Activated T-cell treated with anti-CD3 and anti-CD28 coated beads, Interleukin-2, amount 50 U/mL, for 4 hours (primary cell): ENCODE measurements around the gene SELE. TPM values are rescaled to one million over a fixed set of nuclear protein-coding genes. Genes with fewer than 3 reads are reported as not detected.
"Not testable (repeated sequence)": the region's sequence is repeated elsewhere in the genome, so short reads cannot be mapped to it uniquely, and the experiment has no call there.

Source experiments
- ATAC-seq, 2 donors: fragments of 200-7000 bp; cut with Tn5 transposase; one replicate each; pipeline ENCODE4 v1.10.0; 2021
- DNase-seq: peaks from one replicate; pipeline ENCODE4 v3.0.0-alpha.2; 2020
- H3K27me3 Mint-ChIP-seq: one replicate; pipeline ENCODE4 v1.8.0; 2021; ENCODE audit warnings: low read depth, mixed read lengths
- H3K36me3 Mint-ChIP-seq: one replicate; pipeline ENCODE4 v1.8.0; 2022; ENCODE audit warnings: mixed read lengths; ENCODE audit not compliant: insufficient read depth
- H3K4me1 Mint-ChIP-seq: one replicate; pipeline ENCODE4 v1.8.0; 2021; ENCODE audit warnings: low read depth, mixed read lengths
- H3K4me3 Mint-ChIP-seq: one replicate; pipeline ENCODE4 v1.8.0; 2021; ENCODE audit warnings: mild to moderate bottlenecking, moderate library complexity, mixed read lengths
- H3K9me3 Mint-ChIP-seq: one replicate; pipeline ENCODE4 v1.8.0; 2021; ENCODE audit warnings: mixed read lengths
- total RNA-seq, 3 donors: library from RNA; stranded (reverse); gene quantifications; one replicate each; pipeline ENCODE4 v1.2.1, GENCODE V29; 2021

Gene SELE
- total RNA-seq, 3 donors from 2014 or later: not detected

DNA sequence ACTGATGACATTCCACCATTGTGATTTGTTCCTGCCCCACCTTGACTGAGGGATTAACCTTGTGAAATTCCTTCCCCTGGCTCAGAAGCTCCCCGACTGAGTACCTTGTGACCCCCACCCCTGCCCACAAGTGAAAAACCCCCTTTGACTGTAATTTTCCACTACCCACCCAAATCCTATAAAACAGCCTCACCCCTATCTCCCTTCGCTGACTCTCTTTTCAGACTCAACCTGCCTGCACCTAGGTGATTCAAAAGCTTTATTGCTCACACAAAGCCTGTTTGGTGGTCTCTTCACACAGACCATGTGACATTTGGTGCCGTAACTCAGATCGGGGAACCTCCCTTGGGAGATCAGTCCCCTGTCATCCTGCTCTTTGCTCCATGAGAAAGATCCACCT is 50.7 kb downstream of the SELE start:
- not testable (repeated sequence) for ATAC-seq, H3K27me3 Mint-ChIP-seq, H3K4me3 Mint-ChIP-seq, H3K36me3 Mint-ChIP-seq, H3K9me3 Mint-ChIP-seq, DNase-seq
- H3K4me1 Mint-ChIP-seq: peaks cover 38% of the 10 kb centered on the region

DNA sequence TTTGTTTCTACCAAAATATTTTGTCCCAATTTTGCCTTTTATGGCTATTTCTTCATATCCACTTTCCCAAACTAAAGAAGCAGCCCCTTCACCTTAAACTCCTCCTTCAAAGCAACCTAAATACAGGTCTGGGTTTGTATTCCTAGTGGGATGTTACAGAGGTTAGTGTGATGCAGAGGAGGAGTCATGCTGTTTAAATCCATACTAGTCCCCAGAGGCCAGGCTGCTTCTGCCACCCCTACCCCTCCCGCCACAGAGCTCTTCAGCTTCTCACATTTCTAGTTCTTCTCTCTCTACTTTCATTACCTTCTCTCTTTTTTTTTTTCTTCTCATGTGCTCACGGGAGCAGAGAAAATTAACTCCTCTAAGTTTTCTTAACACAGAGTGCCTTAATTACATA is 51.8 kb downstream of the SELE start:
- H3K9me3 Mint-ChIP-seq: no peaks in the 10 kb centered on the region
- DNase-seq (no peak), ATAC-seq (no peak)
- no peaks in the 10 kb centered on the region for H3K36me3 Mint-ChIP-seq
- H3K4me1 Mint-ChIP-seq: peaks cover 46% of the 10 kb centered on the region
- H3K4me3 Mint-ChIP-seq: peak overlapping the region; percentile 39
- no peaks in the 10 kb centered on the region for H3K27me3 Mint-ChIP-seq

DNA sequence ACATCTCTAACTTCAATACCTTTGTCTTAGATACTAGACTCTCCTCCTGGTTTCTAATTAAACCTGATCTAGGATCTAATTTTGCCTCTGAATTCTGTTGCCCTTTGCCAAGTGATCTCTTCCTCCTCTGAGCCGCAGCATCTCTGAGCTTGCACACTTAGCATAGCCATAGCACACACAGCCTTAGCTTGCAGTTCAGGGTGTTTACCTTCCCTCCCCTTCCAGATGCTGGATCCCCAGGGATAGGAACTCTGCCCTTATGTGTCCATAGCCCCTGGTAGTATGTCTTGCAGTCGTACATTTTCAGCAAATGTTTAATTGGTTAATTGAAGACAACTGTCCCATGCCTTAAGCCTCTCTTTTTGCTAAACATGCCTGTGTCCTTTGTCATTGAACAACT is 52.7 kb downstream of the SELE start:
- ATAC-seq (peak; percentile 8 to 29), DNase-seq (no peak)
- Mint-ChIP-seq H3K27me3 (no peaks in the 10 kb centered on the region), H3K4me1 (peaks cover 56% of the 10 kb centered on the region), H3K9me3 (no peaks in the 10 kb centered on the region), H3K36me3 (no peaks in the 10 kb centered on the region), H3K4me3 (peak overlapping the region; percentile 47)

- Mint-ChIP-seq H3K4me3 (peak overlapping the region; percentile 47), H3K9me3 (no peaks in the 10 kb centered on the region), H3K4me1 (peaks cover 62% of the 10 kb centered on the region), H3K27me3 (no peaks in the 10 kb centered on the region), H3K36me3 (no peaks in the 10 kb centered on the region)
- ATAC-seq (peak; percentile 88 to 90), DNase-seq (peak; percentile 60)
Observed at GRCh38 chr1:169680377-169681019, 53.4 kb downstream of the SELE start.

- Mint-ChIP-seq H3K27me3 (no peaks in the 10 kb centered on the region), H3K9me3 (no peaks in the 10 kb centered on the region), H3K4me3 (peak overlapping the region; percentile 47), H3K36me3 (no peaks in the 10 kb centered on the region), H3K4me1 (peaks cover 65% of the 10 kb centered on the region)
- no peak for DNase-seq
- no peak for ATAC-seq
Observed at GRCh38 chr1:169679692-169680091, 54.2 kb downstream of the SELE start.

GRCh38 chr1:169676001-169676400 is 57.9 kb downstream of the SELE start:
- no peak for DNase-seq
- Mint-ChIP-seq H3K4me3 (no peak overlapping the region), H3K36me3 (no peaks in the 10 kb centered on the region), H3K9me3 (peaks cover 8% of the 10 kb centered on the region), H3K27me3 (no peaks in the 10 kb centered on the region), H3K4me1 (peaks cover 60% of the 10 kb centered on the region)
- ATAC-seq: no peak

Other genes starting within 250 kb of the SELE start
- gene SLC19A2, start 248.1 kb downstream of the SELE start, total RNA-seq: 10 to 100 TPM in 2 of 3 donors, 1 to 10 TPM in 1; 9.1 to 13.5 (median 12.0) TPM
- 100 to 1,000 TPM in 2 of 3 donors, 10 to 100 TPM in 1; 69.1 to 151 (median 149) TPM for gene F5, start 147.6 kb downstream of the SELE start, total RNA-seq
- under 1 TPM; 0.35 to 0.48 (median 0.40) TPM for gene SELP, start 104.0 kb downstream of the SELE start, total RNA-seq
- 100 to 1,000 TPM in 2 of 3 donors, 10 to 100 TPM in 1; 95.7 to 129 (median 112) TPM for gene SELL, start 22.5 kb downstream of the SELE start, total RNA-seq
- gene METTL18, start 60.8 kb upstream of the SELE start, total RNA-seq: 10 to 100 TPM in 1 of 3 donors, 1 to 10 TPM in 2; 8.0 to 12.1 (median 9.1) TPM
- 1 to 10 TPM; 7.6 to 7.8 (median 7.7) TPM for gene SCYL3, start 159.8 kb upstream of the SELE start, total RNA-seq